GM08714 (cell line): Measurements from ENCODE around the gene PAN2.

Experiments used
- H3K4me3 ChIP-seq: fragments of 200-500 bp; sonication (Bioruptor generic); 2 replicates; pipeline ENCODE4 v1.5.1; 2014; ENCODE audit warnings: mild to moderate bottlenecking, low read length, inconsistent platforms
- ZNF274 ChIP-seq: IDR thresholded peaks from 2 replicates; pipeline ENCODE4 v1.6.1; 2012; ENCODE audit warnings: mild to moderate bottlenecking, low read depth, low read length

The PAN2 gene, protein sequence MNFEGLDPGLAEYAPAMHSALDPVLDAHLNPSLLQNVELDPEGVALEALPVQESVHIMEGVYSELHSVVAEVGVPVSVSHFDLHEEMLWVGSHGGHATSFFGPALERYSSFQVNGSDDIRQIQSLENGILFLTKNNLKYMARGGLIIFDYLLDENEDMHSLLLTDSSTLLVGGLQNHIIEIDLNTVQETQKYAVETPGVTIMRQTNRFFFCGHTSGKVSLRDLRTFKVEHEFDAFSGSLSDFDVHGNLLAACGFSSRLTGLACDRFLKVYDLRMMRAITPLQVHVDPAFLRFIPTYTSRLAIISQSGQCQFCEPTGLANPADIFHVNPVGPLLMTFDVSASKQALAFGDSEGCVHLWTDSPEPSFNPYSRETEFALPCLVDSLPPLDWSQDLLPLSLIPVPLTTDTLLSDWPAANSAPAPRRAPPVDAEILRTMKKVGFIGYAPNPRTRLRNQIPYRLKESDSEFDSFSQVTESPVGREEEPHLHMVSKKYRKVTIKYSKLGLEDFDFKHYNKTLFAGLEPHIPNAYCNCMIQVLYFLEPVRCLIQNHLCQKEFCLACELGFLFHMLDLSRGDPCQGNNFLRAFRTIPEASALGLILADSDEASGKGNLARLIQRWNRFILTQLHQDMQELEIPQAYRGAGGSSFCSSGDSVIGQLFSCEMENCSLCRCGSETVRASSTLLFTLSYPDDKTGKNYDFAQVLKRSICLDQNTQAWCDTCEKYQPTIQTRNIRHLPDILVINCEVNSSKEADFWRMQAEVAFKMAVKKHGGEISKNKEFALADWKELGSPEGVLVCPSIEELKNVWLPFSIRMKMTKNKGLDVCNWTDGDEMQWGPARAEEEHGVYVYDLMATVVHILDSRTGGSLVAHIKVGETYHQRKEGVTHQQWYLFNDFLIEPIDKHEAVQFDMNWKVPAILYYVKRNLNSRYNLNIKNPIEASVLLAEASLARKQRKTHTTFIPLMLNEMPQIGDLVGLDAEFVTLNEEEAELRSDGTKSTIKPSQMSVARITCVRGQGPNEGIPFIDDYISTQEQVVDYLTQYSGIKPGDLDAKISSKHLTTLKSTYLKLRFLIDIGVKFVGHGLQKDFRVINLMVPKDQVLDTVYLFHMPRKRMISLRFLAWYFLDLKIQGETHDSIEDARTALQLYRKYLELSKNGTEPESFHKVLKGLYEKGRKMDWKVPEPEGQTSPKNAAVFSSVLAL

DNA sequence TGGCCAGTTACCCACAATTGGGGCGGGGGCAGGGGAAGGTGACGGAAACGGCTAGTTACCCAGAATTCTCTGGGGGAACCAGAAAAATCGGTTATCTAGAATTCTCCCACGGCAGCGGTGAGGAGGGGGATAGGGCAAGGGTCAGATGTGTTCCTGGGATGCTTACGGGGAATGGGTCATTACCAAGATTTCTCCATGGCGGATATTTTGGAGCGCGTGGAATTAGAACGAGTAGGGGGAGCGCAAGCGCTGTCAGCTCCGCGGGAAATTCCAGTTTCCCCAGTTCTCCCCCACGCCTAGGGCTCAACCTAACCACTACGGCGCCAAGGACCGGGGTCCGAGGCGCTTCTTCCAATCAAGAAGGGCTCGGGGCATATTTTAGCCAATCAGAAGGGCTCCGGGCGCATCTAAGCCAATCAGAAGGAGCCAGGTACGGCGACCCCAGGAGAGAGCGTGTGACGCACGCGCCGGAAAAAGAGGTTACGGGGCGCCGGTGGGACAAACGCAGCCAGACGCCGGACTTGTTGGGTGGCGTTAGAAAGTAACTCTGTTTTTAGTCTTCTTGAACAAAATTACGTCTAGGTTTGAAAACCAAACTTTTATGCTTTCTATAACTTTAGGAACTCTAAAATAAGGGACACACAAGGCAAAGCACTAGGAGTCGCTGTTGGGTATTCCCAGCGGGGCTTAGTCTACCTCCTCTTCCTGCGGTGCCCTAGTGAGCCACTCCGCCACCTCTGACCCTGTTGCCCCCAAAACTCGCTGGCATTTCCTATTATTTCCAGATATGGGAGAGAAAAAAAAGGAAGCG is at the start of gene PAN2:
Gene PAN2, minus strand, starts transcription at position 322 of the 811 bp plus-strand sequence. CDS start 906 bp downstream, outside the sequence.
- no peak for TF ChIP-seq ZNF274
- H3K4me3 ChIP-seq, result peak within 1 kb of the TSS; percentile 84

DNA sequence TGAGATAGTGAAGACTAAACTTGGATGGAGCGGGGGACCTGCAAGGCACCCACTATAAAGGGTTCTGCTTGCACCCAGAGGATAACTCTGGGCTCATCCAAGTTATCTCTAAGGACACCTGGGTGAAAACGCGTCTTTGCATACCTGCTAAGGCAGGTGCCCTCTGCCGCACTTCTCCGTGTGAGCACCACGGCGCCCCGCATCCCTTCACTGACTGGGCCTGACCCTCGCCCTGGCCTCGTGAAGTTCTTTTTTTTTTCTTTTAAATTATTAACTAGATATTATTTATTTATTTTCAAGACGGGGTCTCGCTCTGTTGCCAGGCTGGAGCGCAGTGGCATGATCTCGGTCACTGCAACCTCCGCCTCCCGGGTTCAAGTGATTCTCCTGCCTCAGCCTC is 48.8 kb upstream of the PAN2 start:
- no peak overlapping the region for H3K4me3 ChIP-seq
- no peak for TF ChIP-seq ZNF274

DNA sequence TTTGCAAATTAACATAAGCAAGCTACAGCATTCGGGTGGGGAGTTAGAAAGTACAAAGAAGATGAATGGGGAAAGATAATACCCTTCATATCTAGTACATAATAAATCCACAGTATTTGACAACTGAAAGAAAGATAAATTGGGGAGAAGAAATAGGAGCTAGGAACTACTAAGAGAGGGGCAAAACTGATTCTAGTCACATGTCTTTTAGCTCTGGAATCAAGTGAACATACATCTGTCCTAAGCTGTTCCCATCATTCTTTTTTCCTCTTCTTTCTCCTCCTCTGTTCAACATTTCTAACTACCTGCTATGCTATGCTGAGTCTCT is 44.2 kb upstream of the PAN2 start:
- H3K4me3 ChIP-seq, result no peak overlapping the region
- no peak for TF ChIP-seq ZNF274

DNA sequence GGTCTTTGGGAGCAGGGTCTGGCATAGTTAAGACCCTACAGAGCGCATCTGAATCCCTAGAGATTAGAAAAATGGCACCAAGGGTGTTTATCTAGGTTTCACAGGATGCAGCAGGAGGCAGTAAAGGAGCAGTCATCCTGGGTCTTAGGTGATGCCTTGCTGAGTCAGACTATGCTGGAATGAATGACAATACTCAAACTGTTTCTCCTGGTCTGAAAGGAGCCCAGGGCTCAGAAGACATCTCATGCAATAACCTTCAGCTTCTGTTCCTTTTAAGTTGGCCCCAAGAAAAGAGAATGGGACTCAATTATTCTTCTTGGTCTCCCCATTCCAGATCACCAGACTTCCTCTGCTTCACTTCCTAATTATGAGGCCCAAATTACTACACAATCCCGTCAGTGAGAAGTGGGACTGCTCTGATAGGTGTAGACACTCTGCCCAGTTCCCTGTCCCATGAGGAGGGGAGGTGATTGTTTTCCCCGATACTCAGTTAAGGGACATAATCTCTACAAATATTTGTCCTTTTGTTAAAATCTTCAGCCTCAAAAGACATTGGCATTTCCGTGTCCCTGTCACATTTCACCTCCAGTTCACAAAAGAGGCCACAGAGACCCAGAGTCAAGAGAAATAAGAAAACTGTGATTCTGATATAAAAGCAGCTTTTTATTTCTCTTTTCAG is 43.6 kb upstream of the PAN2 start:
- H3K4me3 ChIP-seq, result no peak overlapping the region
- TF ChIP-seq ZNF274, result no peak

DNA sequence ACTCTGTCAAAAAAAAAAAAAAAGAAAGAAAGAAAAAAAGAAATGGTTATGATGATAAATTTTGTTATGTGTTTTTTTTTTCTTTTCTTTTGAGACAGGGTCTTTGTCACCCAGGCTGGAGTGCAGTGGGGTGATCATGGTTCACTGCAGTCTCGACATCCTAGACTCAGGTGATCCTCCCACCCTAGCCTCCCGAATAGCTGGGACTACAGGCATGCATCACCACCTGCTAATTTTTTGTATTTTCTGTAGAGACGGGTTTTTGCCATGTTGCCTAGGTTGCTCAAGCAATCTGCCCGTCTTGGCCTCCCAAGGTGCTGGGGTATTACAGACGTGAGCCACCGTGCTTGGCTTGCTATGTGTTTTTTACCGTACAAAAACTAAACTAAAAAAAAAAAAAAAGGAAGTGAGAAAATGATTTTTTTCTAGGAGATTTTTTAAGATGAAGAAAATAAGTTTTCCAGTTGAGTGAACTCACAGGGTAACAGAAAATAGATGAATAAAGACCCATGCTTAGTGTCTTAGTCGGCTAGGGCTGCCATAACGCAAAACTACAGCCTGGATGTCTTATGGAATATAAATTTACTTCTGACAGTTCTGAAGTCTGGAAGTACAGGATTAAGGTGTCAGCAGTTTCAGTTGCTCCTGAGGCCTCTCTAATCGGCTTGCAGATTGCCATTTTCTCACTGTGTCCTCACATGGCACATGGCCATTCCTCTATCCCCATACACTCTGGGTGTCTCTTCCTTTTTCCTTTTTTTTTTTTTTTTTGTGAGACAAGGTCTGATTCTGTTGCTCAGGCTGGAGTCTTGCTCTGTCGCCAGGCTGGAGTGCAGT is 42.0 kb upstream of the PAN2 start:
- no peak for TF ChIP-seq ZNF274
- peak overlapping the region; percentile 26; the same call in 1 of the 2 replicates for H3K4me3 ChIP-seq

DNA sequence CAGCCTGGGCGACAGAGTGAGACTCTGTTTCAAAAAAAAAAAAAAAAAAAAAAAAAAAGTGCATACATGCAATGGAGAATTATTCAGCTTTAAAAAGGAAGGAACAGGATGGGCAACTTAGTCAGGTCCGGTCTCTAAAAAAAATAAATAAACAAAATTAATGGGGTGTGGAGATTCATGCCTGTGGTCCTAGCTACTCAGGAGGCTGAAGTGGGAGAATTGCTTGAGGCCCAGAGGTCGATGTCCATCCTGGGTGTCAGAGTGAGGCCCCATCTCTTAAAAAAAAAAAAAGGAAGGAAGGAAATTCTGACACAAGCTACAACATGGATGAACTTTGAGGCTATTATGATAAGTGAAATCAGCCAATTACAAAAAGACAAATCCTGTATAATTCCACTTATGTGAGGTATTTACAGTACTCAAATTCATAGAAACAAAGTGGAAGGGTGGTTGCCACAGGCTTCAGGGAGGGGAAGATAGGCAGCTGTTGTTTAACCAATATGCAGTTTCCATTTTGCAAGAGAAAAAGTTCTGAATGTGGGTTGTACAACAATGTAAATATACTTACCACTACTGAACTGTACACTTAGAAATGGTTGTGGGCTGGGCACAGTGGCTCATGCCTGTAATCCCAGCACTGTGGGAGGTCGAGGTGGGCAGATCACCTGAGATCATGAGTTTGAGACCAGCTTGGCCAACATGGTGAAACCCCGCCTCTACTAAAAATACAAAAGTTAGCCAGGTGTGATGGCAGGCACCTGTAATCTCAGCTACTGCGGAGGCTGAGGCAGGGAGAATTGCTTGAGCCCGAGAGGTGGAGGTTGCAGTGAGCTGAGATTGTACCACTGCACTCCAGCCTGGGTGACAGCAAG is 41.2 kb upstream of the PAN2 start:
- H3K4me3 ChIP-seq, result peak overlapping the region; percentile 9; the same call in 1 of the 2 replicates
- TF ChIP-seq ZNF274, result no peak

DNA sequence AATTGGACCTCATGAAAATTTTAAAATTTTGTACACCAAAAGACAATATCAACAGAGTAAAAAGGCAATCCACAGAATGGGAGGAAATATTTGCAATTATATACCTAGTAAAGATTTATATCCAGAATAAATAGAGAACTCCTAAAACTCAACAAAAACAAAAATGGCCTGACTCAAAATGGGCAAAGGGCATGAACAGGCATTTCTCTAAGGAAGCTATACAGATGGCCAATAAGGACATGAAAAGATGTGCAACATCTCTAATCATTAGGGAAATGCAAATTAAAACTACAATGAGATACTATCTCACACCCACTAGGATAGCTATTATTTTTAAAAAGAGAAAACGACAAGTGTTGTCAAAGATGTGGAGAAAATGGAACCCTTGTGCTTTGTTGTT is 39.7 kb upstream of the PAN2 start:
- H3K4me3 ChIP-seq, result no peak overlapping the region
- TF ChIP-seq ZNF274, result no peak

DNA sequence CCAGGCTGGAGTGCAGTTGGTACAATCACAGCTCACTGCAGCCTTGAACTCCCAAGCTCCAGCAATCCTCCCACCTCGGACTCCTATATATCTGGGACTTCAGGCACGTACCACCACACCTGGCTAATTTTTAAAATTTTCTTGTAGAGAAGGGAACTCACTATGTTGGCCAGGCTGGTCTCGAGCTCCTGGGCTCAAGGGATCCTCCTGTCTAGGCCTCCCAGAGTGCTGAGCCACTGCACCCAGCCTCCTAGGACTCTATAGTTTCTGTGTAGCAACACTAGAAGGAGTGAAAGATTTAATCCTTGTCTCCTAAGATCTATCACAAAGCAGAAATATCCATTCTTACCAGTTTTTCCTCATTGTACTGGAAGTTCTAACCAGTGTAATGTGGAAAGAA is 33.1 kb upstream of the PAN2 start:
- TF ChIP-seq ZNF274, result no peak
- no peak overlapping the region for H3K4me3 ChIP-seq

DNA sequence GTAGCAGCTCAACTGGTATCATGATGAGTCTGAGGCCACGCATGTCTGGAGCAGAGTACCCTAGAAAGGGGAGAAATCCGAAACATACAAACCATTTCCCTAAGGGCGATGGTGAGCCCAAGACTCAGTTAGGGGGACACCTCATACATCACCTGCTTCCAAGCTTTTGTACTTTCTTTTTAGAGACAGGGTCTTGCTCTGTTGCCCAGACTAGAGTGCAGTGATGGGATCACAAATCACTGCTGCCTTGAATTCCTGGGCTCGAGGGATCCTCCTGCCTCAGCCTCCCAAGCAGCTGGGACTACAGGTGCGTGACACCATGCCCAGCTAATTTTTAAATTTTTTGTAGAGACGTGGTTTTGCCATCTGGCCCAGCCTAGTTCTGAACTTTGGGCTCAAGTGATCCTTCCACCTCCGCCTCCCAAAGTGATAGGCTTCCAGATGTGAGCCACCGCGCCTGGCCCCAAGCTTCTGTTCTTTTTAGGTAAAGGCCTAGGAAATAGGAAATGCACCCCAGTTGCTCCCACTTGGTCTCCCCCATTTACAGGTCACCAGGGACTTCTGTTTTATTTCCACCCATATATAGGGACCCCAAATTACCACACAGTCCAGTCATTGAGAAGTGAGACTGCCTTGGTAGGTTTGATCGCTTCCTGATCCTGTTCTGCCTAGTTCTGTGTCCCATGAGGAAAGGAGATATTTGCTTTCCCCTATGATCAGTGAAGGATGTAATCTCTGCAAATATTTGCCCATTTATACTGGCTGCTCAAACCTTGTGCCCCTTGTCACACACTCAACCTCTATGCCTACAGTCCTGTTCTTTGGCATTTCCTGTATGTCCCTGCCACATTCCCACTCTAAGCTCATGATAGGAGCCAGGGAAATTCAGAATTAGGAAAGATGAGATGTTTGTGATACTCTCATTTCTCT is 28.6 kb upstream of the PAN2 start, which contains the start of gene APOF:
Gene APOF, minus strand, starts transcription at position 728 of the 930 bp plus-strand sequence. Its CDS starts 112 bp downstream, at position 616.
- H3K4me3 ChIP-seq, result no peak within 1 kb of the TSS
- TF ChIP-seq ZNF274, result no peak

DNA sequence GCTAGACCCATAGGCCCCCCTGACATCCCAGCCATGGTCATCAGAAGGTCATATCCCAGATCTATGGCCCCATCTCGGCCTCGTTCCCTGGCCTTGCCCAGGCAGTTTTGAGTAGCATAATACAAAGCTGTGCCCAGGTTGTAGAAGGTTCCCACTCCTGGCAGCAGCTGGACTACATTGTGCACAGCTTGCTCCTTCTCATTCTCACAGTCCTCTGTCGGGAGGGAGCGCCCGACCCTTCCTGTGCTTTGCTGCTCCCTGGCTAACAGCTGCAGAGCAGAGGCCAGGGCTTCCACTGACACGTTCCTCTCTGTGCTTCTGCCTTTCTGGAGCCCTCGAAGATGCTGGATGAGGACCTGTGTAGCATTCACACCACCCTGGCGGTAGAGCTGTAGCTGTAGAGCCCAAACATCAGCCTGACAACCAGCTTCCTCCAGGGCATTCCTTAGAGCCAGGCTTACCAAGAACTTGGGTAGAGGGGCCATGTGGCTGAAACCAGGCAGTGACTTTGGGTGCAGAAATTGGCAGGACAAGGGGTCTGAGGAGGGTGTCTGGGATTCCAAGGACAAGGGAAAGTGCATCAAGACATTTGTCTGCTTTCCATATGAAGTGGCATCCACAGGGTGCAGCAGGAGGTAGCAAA is 27.8 kb upstream of the PAN2 start:
- no peak for TF ChIP-seq ZNF274
- H3K4me3 ChIP-seq, result no peak overlapping the region
